HG03025 (cell line): ENCODE results near the gene SLC43A1.
A peak's percentile ranks its signal among the peaks of the same experiment; 100 is the strongest.
"Not testable (repeated sequence)": the region's sequence is repeated elsewhere in the genome, so short reads cannot be mapped to it uniquely, and the experiment has no call there.

Source experiments
- ATAC-seq: cut with Tn5 transposase; IDR thresholded peaks from one replicate; pipeline ENCODE4 v1.9.1; 2021; ENCODE audit warnings: mild to moderate bottlenecking, moderate library complexity; ENCODE audit not compliant: unreplicated experiment, low FRiP score

The SLC43A1 gene

DNA sequence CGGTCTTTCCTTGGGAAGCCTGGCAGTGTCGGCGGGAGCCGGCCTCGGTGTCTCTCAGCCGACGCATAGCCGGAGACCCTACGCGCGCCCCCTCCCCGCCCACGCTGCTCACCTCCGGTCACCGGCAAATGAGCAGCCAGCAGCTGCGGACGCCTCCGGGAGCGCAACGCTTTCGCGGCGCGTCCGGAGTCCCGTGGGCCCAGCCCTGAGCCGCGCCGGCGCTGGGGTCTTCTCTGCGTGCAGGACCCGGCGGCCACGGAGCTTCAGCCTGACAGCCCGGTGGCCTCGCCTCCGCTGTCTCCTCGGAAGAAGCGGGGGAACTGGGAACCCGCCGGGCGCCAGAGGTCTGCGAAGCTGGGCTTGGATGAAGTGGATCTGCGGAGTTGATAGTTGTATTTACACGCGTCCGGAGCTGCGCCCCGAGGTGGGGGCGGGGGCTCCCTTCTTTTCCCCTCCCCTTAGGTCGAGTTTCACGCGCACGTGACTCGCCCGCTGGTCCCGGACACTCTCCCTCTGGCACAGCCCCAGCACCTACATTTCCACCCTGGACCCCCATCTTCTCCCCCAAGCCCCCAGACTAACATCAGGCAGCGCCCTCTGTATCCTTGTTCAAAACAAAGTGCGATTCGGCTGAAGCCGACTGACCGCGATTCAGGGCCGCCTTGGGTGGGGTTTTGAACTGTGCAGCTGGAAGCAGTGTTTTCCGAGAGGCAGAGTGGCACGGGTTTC lies at the start of gene SLC43A1:
Gene SLC43A1 (minus strand): TSS at position 371 of the 729 bp plus-strand sequence. CDS start 1,591 bp downstream, outside the sequence.
- ATAC-seq: peak; percentile 59

- ATAC-seq: no peak
Observed at GRCh38 chr11:57562596-57562995, 47.1 kb upstream of the SLC43A1 start.

- no peak for ATAC-seq
Observed at GRCh38 chr11:57560146-57560545, 44.6 kb upstream of the SLC43A1 start.

DNA sequence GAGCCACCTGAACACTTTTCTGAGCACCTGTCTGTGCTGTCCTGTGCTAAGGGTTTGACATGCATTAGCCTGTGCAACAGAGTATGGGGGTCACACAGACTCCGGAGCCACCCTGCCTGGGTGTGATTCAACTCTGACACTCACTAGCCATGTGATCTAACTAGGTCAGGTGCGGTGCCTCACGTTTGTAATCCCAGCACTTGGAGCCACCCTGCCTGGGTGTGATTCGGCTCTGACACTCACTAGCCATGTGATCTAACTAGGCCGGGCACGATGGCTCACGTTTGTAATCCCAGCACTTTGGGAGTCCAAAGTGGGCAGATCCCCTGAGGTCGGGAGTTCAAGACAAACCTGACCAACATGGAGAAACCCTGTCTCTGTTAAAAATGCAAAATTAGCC lies 40.5 kb upstream of the SLC43A1 start:
- no peak for ATAC-seq

GRCh38 chr11:57555393-57555792 lies 39.9 kb upstream of the SLC43A1 start:
- ATAC-seq: no peak

- ATAC-seq: no peak
Observed at GRCh38 chr11:57552479-57552878, 37.0 kb upstream of the SLC43A1 start.

GRCh38 chr11:57551941-57552340 lies 36.4 kb upstream of the SLC43A1 start:
- no peak for ATAC-seq

- no peak for ATAC-seq
Observed at GRCh38 chr11:57549983-57550382, 34.5 kb upstream of the SLC43A1 start.

- peak; percentile 65 for ATAC-seq
Observed at GRCh38 chr11:57547854-57548377, 32.4 kb upstream of the SLC43A1 start.

DNA sequence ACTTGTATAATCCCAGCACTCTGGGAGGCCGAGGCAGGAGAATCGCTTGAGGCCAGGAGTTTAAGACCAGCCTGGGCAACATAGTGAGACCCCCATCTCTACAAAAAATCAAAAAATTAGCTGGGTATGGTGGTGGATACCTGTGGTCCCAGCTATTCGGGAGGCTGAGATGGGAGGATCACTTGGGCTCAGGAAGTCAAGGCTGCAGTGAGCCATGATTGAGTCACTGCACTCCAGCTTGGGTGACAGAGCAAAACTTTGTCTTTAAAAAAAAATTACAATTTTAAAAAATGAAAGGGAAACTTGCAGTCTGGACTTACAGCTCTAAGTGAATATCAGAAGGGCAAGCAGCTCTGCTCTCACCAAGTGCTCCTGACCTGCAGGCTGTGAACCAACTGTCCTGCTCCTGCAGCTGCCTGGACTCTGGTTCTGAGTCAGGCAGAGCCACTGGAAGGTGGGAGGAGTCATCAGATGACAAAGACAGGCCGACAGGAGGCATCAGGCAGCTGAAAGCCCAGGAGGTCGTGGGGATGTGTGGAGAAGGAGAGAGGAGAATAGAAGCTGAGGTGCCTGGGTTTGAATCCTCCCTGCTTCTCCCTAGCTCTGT lies 31.5 kb upstream of the SLC43A1 start:
- no peak for ATAC-seq

GRCh38 chr11:57546451-57546850 lies 30.9 kb upstream of the SLC43A1 start:
- no peak for ATAC-seq

GRCh38 chr11:57545883-57546282 lies 30.4 kb upstream of the SLC43A1 start:
- no peak for ATAC-seq

DNA sequence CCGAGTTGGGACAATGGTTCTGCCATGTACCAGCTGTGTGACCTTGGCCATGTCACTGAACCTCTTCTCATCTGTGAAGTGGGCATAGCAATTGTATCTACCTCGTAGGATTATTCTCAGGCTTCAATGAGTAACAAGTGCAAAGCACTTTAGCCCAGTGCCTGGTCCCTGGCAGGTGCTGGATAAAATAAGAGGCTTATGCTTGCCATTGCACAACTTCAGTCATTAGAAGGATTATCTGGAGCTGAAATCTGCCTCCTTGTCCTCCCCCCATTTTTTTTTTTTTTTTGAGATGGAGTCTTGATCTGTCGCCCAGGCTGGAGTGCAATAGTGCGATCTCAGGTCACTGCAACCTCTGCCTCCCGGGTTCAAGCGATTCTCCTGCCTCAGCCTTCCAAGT lies 29.1 kb upstream of the SLC43A1 start:
- no peak for ATAC-seq

DNA sequence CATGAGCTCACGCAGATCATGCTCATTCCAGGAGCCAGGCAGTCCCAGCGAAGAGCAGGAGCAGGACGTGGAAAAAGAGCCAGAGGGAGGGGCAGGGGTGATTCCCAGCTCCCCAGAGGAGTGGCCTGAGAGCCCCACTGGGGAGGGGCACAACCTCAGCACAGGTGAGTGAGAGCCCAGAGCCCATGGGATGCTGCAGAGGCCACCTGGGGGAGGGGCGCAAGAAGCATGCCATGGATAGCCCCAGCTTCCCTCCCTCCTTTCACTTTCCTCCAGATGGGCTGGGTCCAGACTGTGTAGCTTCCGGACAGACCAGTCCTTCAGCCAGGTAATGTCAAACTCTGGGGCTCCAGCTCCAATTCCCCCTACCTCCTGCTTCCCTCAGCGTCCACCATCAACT lies 28.1 kb upstream of the SLC43A1 start:
- no peak for ATAC-seq

- ATAC-seq: no peak
Observed at GRCh38 chr11:57542582-57542981, 27.1 kb upstream of the SLC43A1 start.

- ATAC-seq: no peak
Observed at GRCh38 chr11:57541169-57541568, 25.7 kb upstream of the SLC43A1 start.

GRCh38 chr11:57539342-57539741 lies 23.8 kb upstream of the SLC43A1 start:
- ATAC-seq: no peak

- ATAC-seq: no peak
Observed at GRCh38 chr11:57536947-57537619, 21.6 kb upstream of the SLC43A1 start, which contains the start of gene SMTNL1. Gene SMTNL1, plus strand, starts transcription at chr11:57537595. Its CDS starts 5,048 bp downstream, at chr11:57542643.

- ATAC-seq: not testable (repeated sequence)
Observed at GRCh38 chr11:57534449-57534848, 18.9 kb upstream of the SLC43A1 start.

GRCh38 chr11:57530596-57531507 lies 15.3 kb upstream of the SLC43A1 start, which contains the start of gene TIMM10:
Gene TIMM10, minus strand, starts transcription at chr11:57530754. Its CDS starts 565 bp downstream, at chr11:57530189.
- peak; percentile 97 for ATAC-seq
